Measurements from ENCODE around the gene SLC7A7.

DNA sequence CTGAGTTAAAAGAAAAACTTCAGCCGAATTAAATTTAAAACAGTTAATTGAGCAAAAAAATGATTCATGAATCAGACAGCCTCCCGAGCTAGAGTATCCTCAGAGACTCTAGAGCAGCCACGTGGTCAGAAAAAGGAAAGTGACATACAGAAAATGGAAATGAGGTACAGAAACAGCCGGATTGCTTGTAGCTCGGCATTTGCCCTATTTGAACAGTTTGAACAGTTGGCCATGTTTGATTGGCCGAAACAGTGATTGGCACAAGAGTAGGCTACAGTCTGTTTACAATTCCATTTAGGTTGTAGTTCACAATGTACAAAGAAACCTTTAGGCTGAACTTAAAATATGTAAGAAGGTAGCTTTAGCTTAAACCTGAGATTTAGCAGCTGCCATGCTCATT lies 61.6 kb downstream of the SLC7A7 start:
- TF ChIP-seq POLR2AphosphoS5 (IDR thresholded peaks at IDR 0.05) (no peak), POLR2A (IDR thresholded peaks at IDR 0.05) (no peak)
